OCI-LY3 (cell line): ENCODE measurements around the gene PYGM.

Source experiments
- H2AFZ ChIP-seq: fragments of 200-600, 300-600 bp; shearing (Covaris generic); 2 replicates; pipeline ENCODE4 v1.6.0; 2014; ENCODE audit warnings: antibody characterized with exemption, low read depth, low read length
- H3K27ac ChIP-seq: fragments of 200-600, 300-600 bp; sonication (generic); 2 replicates; pipeline ENCODE4 v1.5.1; 2014; ENCODE audit warnings: mild to moderate bottlenecking, low read length, moderate library complexity, mixed read lengths
- H3K27me3 ChIP-seq: fragments of 200-600, 300-600 bp; sonication (generic); 2 replicates; pipeline ENCODE4 v1.6.1; 2014; ENCODE audit warnings: low read depth, low read length, mixed read lengths
- H3K36me3 ChIP-seq: fragments of 200-600, 300-600 bp; sonication (generic); replicated peaks from 2 replicates; pipeline ENCODE3; 2014; ENCODE audit warnings: low read depth, low read length, mixed read lengths
- H3K4me1 ChIP-seq: fragments of 300-600, 200-600 bp; sonication (generic); 2 replicates; pipeline ENCODE4 v1.6.1; 2014; ENCODE audit warnings: low read length, mixed read lengths
- H3K4me2 ChIP-seq: fragments of 200-600, 300-600 bp; sonication (generic); 2 replicates; pipeline ENCODE4 v1.6.1; 2014; ENCODE audit warnings: low read length, mixed read lengths
- H3K4me3 ChIP-seq: fragments of 300-600, 200-600 bp; sonication (generic); 2 replicates; pipeline ENCODE4 v1.5.1; 2014; ENCODE audit warnings: antibody characterized with exemption, mild to moderate bottlenecking, low read length, moderate library complexity
- H3K79me2 ChIP-seq: fragments of 300-600, 200-600 bp; shearing (Covaris generic); 2 replicates; pipeline ENCODE4 v1.6.1; 2014; ENCODE audit warnings: mild to moderate bottlenecking, low read length, mixed read lengths
- H3K9ac ChIP-seq: fragments of 300-600, 200-600 bp; shearing (Covaris generic); 2 replicates; pipeline ENCODE4 v1.6.0; 2014; ENCODE audit warnings: mild to moderate bottlenecking, low read length, moderate library complexity
- H3K9me3 ChIP-seq: fragments of 200-600, 300-600 bp; shearing (Covaris generic); 2 replicates; pipeline ENCODE4 v1.6.1; 2014; ENCODE audit warnings: low read length, mixed read lengths; ENCODE audit not compliant: insufficient read depth
- H4K20me1 ChIP-seq: fragments of 200-600, 300-600 bp; sonication (generic); 2 replicates; pipeline ENCODE4 v1.6.1; 2016; ENCODE audit warnings: low read length, mixed read lengths; ENCODE audit not compliant: insufficient read depth
- CTCF ChIP-seq: fragments of 200-600, 300-600 bp; sonication (generic); IDR thresholded peaks from 2 replicates; pipeline ENCODE4 v1.5.1; 2014; ENCODE audit warnings: antibody characterized with exemption, low read length, low read depth
- EZH2phosphoT487 ChIP-seq: fragments of 200-600 bp; shearing (Covaris generic); IDR thresholded peaks from 2 replicates; pipeline ENCODE4 v1.6.1; 2018; ENCODE audit warnings: antibody characterized with exemption, mixed run types, low read depth

PYGM gene

GRCh38 chr11:64789331-64790204 lies 29.8 kb upstream of the PYGM start:
- Histone ChIP-seq H3K27ac (no peak overlapping the region), H4K20me1 (no peaks in the 10 kb centered on the region), H3K9me3 (no peaks in the 10 kb centered on the region), H3K4me1 (no peaks in the 10 kb centered on the region), H3K4me2 (no peak overlapping the region), H3K79me2 (no peaks in the 10 kb centered on the region), H2AFZ (no peak overlapping the region), H3K4me3 (no peak overlapping the region), H3K36me3 (peaks cover 17% of the 10 kb centered on the region), H3K27me3 (no peaks in the 10 kb centered on the region), H3K9ac (no peak overlapping the region)
- TF ChIP-seq EZH2phosphoT487 (no peak), CTCF (no peak)

- Histone ChIP-seq H3K9me3 (no peaks in the 10 kb centered on the region), H3K36me3 (peaks cover 17% of the 10 kb centered on the region), H3K27me3 (no peaks in the 10 kb centered on the region), H3K4me1 (no peaks in the 10 kb centered on the region), H3K27ac (no peak overlapping the region), H3K9ac (no peak overlapping the region), H4K20me1 (no peaks in the 10 kb centered on the region), H3K79me2 (no peaks in the 10 kb centered on the region), H3K4me3 (no peak overlapping the region), H3K4me2 (no peak overlapping the region), H2AFZ (no peak overlapping the region)
- TF ChIP-seq CTCF (no peak), EZH2phosphoT487 (no peak)
These were observed 28.8 kb upstream of the PYGM start for GRCh38 chr11:64788321-64789215.

GRCh38 chr11:64787526-64788320 lies 27.9 kb upstream of the PYGM start:
- Histone ChIP-seq H3K9ac (no peak overlapping the region), H3K27ac (no peak overlapping the region), H3K4me2 (no peak overlapping the region), H3K79me2 (no peaks in the 10 kb centered on the region), H3K4me1 (no peaks in the 10 kb centered on the region), H3K36me3 (peaks cover 12% of the 10 kb centered on the region), H4K20me1 (no peaks in the 10 kb centered on the region), H3K9me3 (no peaks in the 10 kb centered on the region), H3K4me3 (no peak overlapping the region), H2AFZ (no peak overlapping the region), H3K27me3 (no peaks in the 10 kb centered on the region)
- TF ChIP-seq CTCF (peak; percentile 90), EZH2phosphoT487 (no peak)
